GM12872 (cell line): ENCODE results near the gene COL5A2.

Experiments
- CTCF ChIP-seq: IDR thresholded peaks from 3 replicates; pipeline ENCODE4 v1.5.1; 2011; ENCODE audit warnings: low read depth, mild to moderate bottlenecking, low read length, moderate library complexity; ENCODE audit not compliant: insufficient read depth

The COL5A2 gene

GRCh38 chr2:189116979-189117378, 62.6 kb downstream of the COL5A2 start:
- no peak for TF ChIP-seq CTCF

GRCh38 chr2:189116087-189116486, 63.5 kb downstream of the COL5A2 start:
- no peak for TF ChIP-seq CTCF

- no peak for TF ChIP-seq CTCF
These were observed 64.4 kb downstream of the COL5A2 start for GRCh38 chr2:189115126-189115525.

- TF ChIP-seq CTCF, result no peak
These were observed 65.6 kb downstream of the COL5A2 start for GRCh38 chr2:189113963-189114362.

- TF ChIP-seq CTCF, result no peak
These were observed 68.4 kb downstream of the COL5A2 start for GRCh38 chr2:189111063-189111715.

GRCh38 chr2:189109921-189110397, 69.6 kb downstream of the COL5A2 start:
- TF ChIP-seq CTCF, result no peak

- TF ChIP-seq CTCF, result no peak
These were observed 74.6 kb downstream of the COL5A2 start for GRCh38 chr2:189104934-189105333.
